CD4-positive, CD25-positive, alpha-beta regulatory T cell (primary cell): ENCODE data around the gene ITGB1BP1. TPM values are rescaled to one million over a fixed set of nuclear protein-coding genes. Genes with fewer than 3 reads are reported as not detected.
A peak's percentile ranks its signal among the peaks of the same experiment; 100 is the strongest.

ENCODE experiments used
- ATAC-seq, 2 donors: fragments of 150-1000 bp; cut with Tn5 transposase; one replicate each; pipeline ENCODE4 v1.10.0; 2021; ENCODE audit warnings: low read depth in 2 of 2, moderate number of reproducible peaks in 2 of 2, moderate library complexity in 1 of 2
- DNase-seq, 3 donors: peaks; one replicate each; pipeline versions ENCODE4 v3.0.0 to v3.0.0-alpha.2; 2012 to 2022; ENCODE audit warnings: mixed read lengths in 1 of 3
- H3K27ac ChIP-seq: one replicate; pipeline ENCODE4 v1.7.0; 2013; ENCODE audit warnings: mild to moderate bottlenecking, low read length; ENCODE audit not compliant: insufficient read depth, poor library complexity, severe bottlenecking
- H3K27me3 ChIP-seq: one replicate; pipeline ENCODE4 v1.7.0; 2013; ENCODE audit warnings: low read length; ENCODE audit not compliant: control insufficient read depth, insufficient read depth
- H3K36me3 ChIP-seq: one replicate; pipeline ENCODE4 v1.7.0; 2013; ENCODE audit warnings: mild to moderate bottlenecking, low read length, moderate library complexity; ENCODE audit not compliant: control insufficient read depth, insufficient read depth
- H3K4me1 ChIP-seq: 2 replicates; pipeline ENCODE4 v1.7.0; 2013; ENCODE audit warnings: mild to moderate bottlenecking, low read length; ENCODE audit not compliant: insufficient read depth, control insufficient read depth, poor library complexity, severe bottlenecking
- H3K4me3 ChIP-seq: one replicate; pipeline ENCODE4 v1.7.0; 2013; ENCODE audit warnings: low read depth, mild to moderate bottlenecking, low read length, moderate library complexity
- H3K9me3 ChIP-seq, 2 experiments: 1 replicate in 1 of 2; 2 replicates in 1 of 2; pipeline ENCODE4 v1.7.0; 2013; ENCODE audit warnings: low read length in 2 of 2, mild to moderate bottlenecking in 1 of 2, moderate library complexity in 1 of 2; ENCODE audit not compliant: control insufficient read depth in 2 of 2
- H3K27ac Mint-ChIP-seq, 3 donors: one replicate each; pipeline ENCODE4 v1.8.0; 2020 to 2022; ENCODE audit warnings: mild to moderate bottlenecking in 3 of 3, mixed read lengths in 3 of 3, moderate library complexity in 2 of 3
- H3K27me3 Mint-ChIP-seq: one replicate; pipeline ENCODE4 v1.8.0; 2022; ENCODE audit warnings: mild to moderate bottlenecking, mixed read lengths
- H3K36me3 Mint-ChIP-seq: one replicate; pipeline ENCODE4 v1.8.0; 2020; ENCODE audit warnings: mixed read lengths
- H3K4me1 Mint-ChIP-seq, 4 donors: one replicate each; pipeline ENCODE4 v1.8.0; 2020 to 2022; ENCODE audit warnings: mixed read lengths in 4 of 4, mild to moderate bottlenecking in 1 of 4
- H3K4me3 Mint-ChIP-seq, 4 donors: one replicate each; pipeline ENCODE4 v1.8.0; 2020 to 2022; ENCODE audit warnings: mild to moderate bottlenecking in 4 of 4, mixed read lengths in 4 of 4, moderate library complexity in 3 of 4
- H3K9me3 Mint-ChIP-seq, 7 donors: one replicate each; pipeline ENCODE4 v1.8.0; 2020 to 2022; ENCODE audit warnings: mixed read lengths in 7 of 7, mild to moderate bottlenecking in 3 of 7, moderate library complexity in 2 of 7
- polyA plus RNA-seq, 4 donors: library from polyadenylated mRNA; unstranded; fragments of 300-500 nt; fragmentation: Illumina TruSeq; gene quantifications; one replicate each; pipeline ENCODE4 v1.2.3, GENCODE V29; 2021
- total RNA-seq: library from RNA; stranded (reverse); gene quantifications from one replicate; pipeline ENCODE4 v1.2.3, GENCODE V29; 2022

The ITGB1BP1 gene
- total and polyA plus RNA-seq, 5 donors from 2014 or later, result 65.3 to 199 (median 166) TPM

- no peaks in the 10 kb centered on the region for H3K4me1 Mint-ChIP-seq
- peaks cover 0 to 1% (median 0%) of the 10 kb centered on the region in 7 donors for H3K9me3 Mint-ChIP-seq
- H3K4me3 Mint-ChIP-seq, result peak overlapping the region in 1 of 4 donors; percentile 32
- peaks cover 62% of the 10 kb centered on the region for H3K27me3 Mint-ChIP-seq
- DNase-seq (no peak), ATAC-seq (no peak)
- no peak overlapping the region for H3K4me3 ChIP-seq
- no peaks in the 10 kb centered on the region for H3K36me3 ChIP-seq
- H3K27ac ChIP-seq, result no peak overlapping the region
- no peaks in the 10 kb centered on the region for H3K4me1 ChIP-seq
- H3K27ac Mint-ChIP-seq, result no peak overlapping the region
- H3K36me3 Mint-ChIP-seq, result no peaks in the 10 kb centered on the region
- peaks cover 21% of the 10 kb centered on the region for H3K27me3 ChIP-seq
- no peaks in the 10 kb centered on the region for H3K9me3 ChIP-seq
These were observed 67.1 kb downstream of the ITGB1BP1 start for GRCh38 chr2:9356261-9356660.

GRCh38 chr2:9355716-9356115 lies 67.6 kb downstream of the ITGB1BP1 start:
- DNase-seq, result no peak
- Histone ChIP-seq H3K27me3 (peaks cover 21% of the 10 kb centered on the region), H3K4me1 (no peaks in the 10 kb centered on the region), H3K36me3 (no peaks in the 10 kb centered on the region), H3K9me3 (no peaks in the 10 kb centered on the region), H3K27ac (no peak overlapping the region), H3K4me3 (no peak overlapping the region)
- Mint-ChIP-seq H3K9me3 (peaks cover 0 to 2% (median 0%) of the 10 kb centered on the region in 7 donors), H3K36me3 (no peaks in the 10 kb centered on the region), H3K4me1 (no peaks in the 10 kb centered on the region), H3K27me3 (peaks cover 62% of the 10 kb centered on the region), H3K4me3 (no peak overlapping the region), H3K27ac (no peak overlapping the region)
- ATAC-seq, result no peak

GRCh38 chr2:9355270-9355669 lies 68.1 kb downstream of the ITGB1BP1 start:
- Mint-ChIP-seq H3K9me3 (peaks cover 0 to 4% (median 0%) of the 10 kb centered on the region in 7 donors), H3K27me3 (peaks cover 58% of the 10 kb centered on the region), H3K27ac (no peak overlapping the region), H3K36me3 (no peaks in the 10 kb centered on the region), H3K4me3 (no peak overlapping the region), H3K4me1 (no peaks in the 10 kb centered on the region)
- H3K9me3 ChIP-seq, result no peaks in the 10 kb centered on the region
- H3K36me3 ChIP-seq, result no peaks in the 10 kb centered on the region
- ATAC-seq, result no peak
- no peak overlapping the region for H3K4me3 ChIP-seq
- H3K27ac ChIP-seq, result no peak overlapping the region
- peaks cover 21% of the 10 kb centered on the region for H3K27me3 ChIP-seq
- DNase-seq, result no peak
- no peaks in the 10 kb centered on the region for H3K4me1 ChIP-seq

GRCh38 chr2:9354318-9354717 lies 69.0 kb downstream of the ITGB1BP1 start:
- DNase-seq (no peak), ATAC-seq (no peak)
- Mint-ChIP-seq H3K4me1 (no peaks in the 10 kb centered on the region), H3K9me3 (peaks cover 0 to 4% (median 0%) of the 10 kb centered on the region in 7 donors), H3K36me3 (no peaks in the 10 kb centered on the region), H3K27ac (no peak overlapping the region), H3K4me3 (no peak overlapping the region), H3K27me3 (peaks cover 53% of the 10 kb centered on the region)
- Histone ChIP-seq H3K27ac (no peak overlapping the region), H3K4me3 (no peak overlapping the region), H3K27me3 (peaks cover 19% of the 10 kb centered on the region), H3K36me3 (no peaks in the 10 kb centered on the region), H3K9me3 (no peaks in the 10 kb centered on the region), H3K4me1 (no peaks in the 10 kb centered on the region)

Other genes starting within 250 kb of the ITGB1BP1 start
- 1.5 TPM for gene ASAP2, start 216.7 kb downstream of the ITGB1BP1 start, total RNA-seq
- gene ASAP2, start 216.7 kb downstream of the ITGB1BP1 start, polyA plus RNA-seq, result not detected
- gene CPSF3, start 126 bp upstream of the ITGB1BP1 start, total RNA-seq, result 23.1 TPM
- 10 to 100 TPM; 30.7 to 37.8 (median 35.6) TPM for gene CPSF3, start 126 bp upstream of the ITGB1BP1 start, polyA plus RNA-seq
- gene IAH1, start 51.0 kb upstream of the ITGB1BP1 start, total RNA-seq, result 40.7 TPM
- gene IAH1, start 51.0 kb upstream of the ITGB1BP1 start, polyA plus RNA-seq, result 100 to 1,000 TPM in 2 of 4 donors, 10 to 100 TPM in 2; 87.6 to 108 (median 98.0) TPM
- 34.1 TPM for gene ADAM17, start 132.3 kb upstream of the ITGB1BP1 start, total RNA-seq
- 10 to 100 TPM; 11.8 to 15.7 (median 13.6) TPM for gene ADAM17, start 132.3 kb upstream of the ITGB1BP1 start, polyA plus RNA-seq
- gene YWHAQ, start 207.5 kb upstream of the ITGB1BP1 start, total RNA-seq, result 160 TPM
- 100 to 1,000 TPM; 238 to 359 (median 283) TPM for gene YWHAQ, start 207.5 kb upstream of the ITGB1BP1 start, polyA plus RNA-seq